Loucy (cell line): ENCODE measurements around the gene EFR3B.

ENCODE experiments used
- H2AFZ ChIP-seq: fragments of 200-600 bp; sonication (generic); 2 replicates; pipeline ENCODE4 v1.6.0; 2016; ENCODE audit warnings: antibody characterized with exemption, mild to moderate bottlenecking, low read length, moderate library complexity
- H3F3A ChIP-seq: fragments of 200-600 bp; 2 replicates; pipeline ENCODE4 v1.6.0; 2016; ENCODE audit warnings: antibody characterized with exemption, low read depth, mild to moderate bottlenecking
- H3K27me3 ChIP-seq: fragments of 200-600 bp; sonication (generic); 2 replicates; pipeline ENCODE4 v1.6.1; 2014; ENCODE audit warnings: low read length, mild to moderate bottlenecking; ENCODE audit not compliant: insufficient read depth, poor library complexity, severe bottlenecking
- H3K36me3 ChIP-seq: fragments of 200-600 bp; sonication (generic); 2 replicates; pipeline ENCODE4 v1.6.1; 2016; ENCODE audit warnings: low read length; ENCODE audit not compliant: insufficient read depth
- H3K4me1 ChIP-seq: fragments of 200-600 bp; sonication (generic); 2 replicates; pipeline ENCODE4 v1.5.1; 2014; ENCODE audit warnings: low read length, mild to moderate bottlenecking; ENCODE audit not compliant: insufficient read depth, poor library complexity, severe bottlenecking
- H3K4me2 ChIP-seq: fragments of 200-600 bp; sonication (generic); 2 replicates; pipeline ENCODE4 v1.6.0; 2014; ENCODE audit warnings: antibody characterized with exemption, low read length, low read depth, mild to moderate bottlenecking; ENCODE audit not compliant: poor library complexity, severe bottlenecking
- H3K4me3 ChIP-seq: fragments of 200-600 bp; sonication (generic); 2 replicates; pipeline ENCODE4 v1.5.1; 2014; ENCODE audit warnings: low read length, mild to moderate bottlenecking, mixed read lengths; ENCODE audit not compliant: poor library complexity, severe bottlenecking
- H3K79me2 ChIP-seq: fragments of 200-600 bp; sonication (generic); 2 replicates; pipeline ENCODE4 v1.6.1; 2014; ENCODE audit warnings: low read length; ENCODE audit not compliant: insufficient read depth
- H3K9ac ChIP-seq: fragments of 200-600 bp; sonication (generic); 2 replicates; pipeline ENCODE4 v1.6.0; 2014; ENCODE audit warnings: mild to moderate bottlenecking, low read depth, low read length, moderate library complexity; ENCODE audit not compliant: poor library complexity, severe bottlenecking
- H3K9me2 ChIP-seq: fragments of 200-600 bp; sonication (generic); replicated peaks from 2 replicates; pipeline ENCODE4 v1.6.1; 2016; ENCODE audit warnings: low read depth, low read length, mixed read lengths
- H3K9me3 ChIP-seq: fragments of 200-600 bp; sonication (generic); 2 replicates; pipeline ENCODE4 v1.6.1; 2014; ENCODE audit warnings: mild to moderate bottlenecking, antibody characterized with exemption, low read length, low read depth; ENCODE audit not compliant: insufficient read depth
- H4K20me1 ChIP-seq: fragments of 200-600 bp; sonication (generic); 2 replicates; pipeline ENCODE4 v1.6.0; 2014; ENCODE audit warnings: antibody characterized with exemption, low read length, mild to moderate bottlenecking; ENCODE audit not compliant: insufficient read depth, poor library complexity, severe bottlenecking
- EZH2phosphoT487 ChIP-seq: fragments of 200-600 bp; IDR thresholded peaks from 2 replicates; pipeline ENCODE4 v1.6.1; 2018; ENCODE audit warnings: antibody characterized with exemption, mild to moderate bottlenecking, moderate library complexity, borderline replicate concordance
- TF ChIP-seq, protein P1 (sequence below): fragments of 200-600 bp; sonication (generic); conservative IDR thresholded peaks from 2 replicates; pipeline ENCODE4 v1.5.1; 2014; ENCODE audit warnings: mild to moderate bottlenecking, antibody characterized with exemption, low read length

The EFR3B gene

DNA sequence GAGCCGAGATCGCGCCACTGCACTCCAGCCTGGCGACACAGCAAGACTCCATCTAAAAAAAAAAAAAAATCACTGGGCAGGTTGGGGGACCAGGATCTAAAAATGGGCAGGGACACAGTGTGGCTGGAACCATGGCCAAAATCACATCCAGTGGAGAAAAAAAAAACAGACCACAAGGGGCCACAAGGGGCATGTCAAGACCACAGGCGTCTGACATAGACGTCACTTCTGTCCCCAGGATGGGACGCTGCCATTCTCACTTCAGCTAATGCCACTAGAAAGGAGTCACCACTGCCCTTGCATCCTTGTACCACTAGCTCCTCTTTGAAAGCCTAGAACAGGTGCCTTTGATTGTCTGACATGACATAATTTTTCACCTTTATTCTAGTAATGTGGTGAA lies 129.0 kb downstream of the EFR3B start:
- H3K4me2 ChIP-seq, result no peak overlapping the region
- H3K9ac ChIP-seq, result no peak overlapping the region
- no peak for TF ChIP-seq EZH2phosphoT487
- TF ChIP-seq, protein P1, sequence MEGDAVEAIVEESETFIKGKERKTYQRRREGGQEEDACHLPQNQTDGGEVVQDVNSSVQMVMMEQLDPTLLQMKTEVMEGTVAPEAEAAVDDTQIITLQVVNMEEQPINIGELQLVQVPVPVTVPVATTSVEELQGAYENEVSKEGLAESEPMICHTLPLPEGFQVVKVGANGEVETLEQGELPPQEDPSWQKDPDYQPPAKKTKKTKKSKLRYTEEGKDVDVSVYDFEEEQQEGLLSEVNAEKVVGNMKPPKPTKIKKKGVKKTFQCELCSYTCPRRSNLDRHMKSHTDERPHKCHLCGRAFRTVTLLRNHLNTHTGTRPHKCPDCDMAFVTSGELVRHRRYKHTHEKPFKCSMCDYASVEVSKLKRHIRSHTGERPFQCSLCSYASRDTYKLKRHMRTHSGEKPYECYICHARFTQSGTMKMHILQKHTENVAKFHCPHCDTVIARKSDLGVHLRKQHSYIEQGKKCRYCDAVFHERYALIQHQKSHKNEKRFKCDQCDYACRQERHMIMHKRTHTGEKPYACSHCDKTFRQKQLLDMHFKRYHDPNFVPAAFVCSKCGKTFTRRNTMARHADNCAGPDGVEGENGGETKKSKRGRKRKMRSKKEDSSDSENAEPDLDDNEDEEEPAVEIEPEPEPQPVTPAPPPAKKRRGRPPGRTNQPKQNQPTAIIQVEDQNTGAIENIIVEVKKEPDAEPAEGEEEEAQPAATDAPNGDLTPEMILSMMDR, result no peak
- H3K27me3 ChIP-seq, result no peaks in the 10 kb centered on the region
- no peaks in the 10 kb centered on the region for H3K9me3 ChIP-seq
- no peaks in the 10 kb centered on the region for H3K79me2 ChIP-seq
- H3K4me3 ChIP-seq, result no peak overlapping the region
- H3K4me1 ChIP-seq, result no peaks in the 10 kb centered on the region
- H3K9me2 ChIP-seq, result no peaks in the 10 kb centered on the region
- no peaks in the 10 kb centered on the region for H3F3A ChIP-seq
- H3K36me3 ChIP-seq, result no peaks in the 10 kb centered on the region
- no peak overlapping the region for H2AFZ ChIP-seq
- H4K20me1 ChIP-seq, result no peaks in the 10 kb centered on the region

DNA sequence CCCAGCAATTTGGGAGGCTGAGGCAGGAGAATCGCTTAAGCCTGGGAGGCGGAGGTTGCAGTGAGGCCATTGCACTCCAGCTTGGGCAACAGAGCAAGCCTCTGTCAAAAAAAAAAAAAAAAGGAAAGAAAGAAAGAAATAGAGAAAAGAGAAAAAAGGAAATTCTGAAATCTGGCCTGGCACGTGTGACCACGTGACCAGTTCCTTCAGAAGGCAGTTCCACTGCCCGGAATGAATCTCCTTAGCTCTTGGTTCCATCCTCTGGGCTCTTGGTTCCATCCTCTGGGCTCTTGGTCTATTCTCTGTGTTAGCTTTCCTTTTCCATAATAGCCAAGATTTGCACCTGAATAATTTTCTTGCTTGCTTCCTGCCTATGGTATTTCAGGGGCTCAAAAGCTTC lies 131.8 kb downstream of the EFR3B start:
- H3K9me2 ChIP-seq, result no peaks in the 10 kb centered on the region
- TF ChIP-seq, protein P1, result no peak
- no peak for TF ChIP-seq EZH2phosphoT487
- no peaks in the 10 kb centered on the region for H3K9me3 ChIP-seq
- no peak overlapping the region for H3K4me3 ChIP-seq
- no peaks in the 10 kb centered on the region for H3K27me3 ChIP-seq
- H2AFZ ChIP-seq, result no peak overlapping the region
- no peak overlapping the region for H3K4me2 ChIP-seq
- H4K20me1 ChIP-seq, result no peaks in the 10 kb centered on the region
- H3K36me3 ChIP-seq, result no peaks in the 10 kb centered on the region
- H3F3A ChIP-seq, result no peaks in the 10 kb centered on the region
- H3K9ac ChIP-seq, result no peak overlapping the region
- no peaks in the 10 kb centered on the region for H3K4me1 ChIP-seq
- no peaks in the 10 kb centered on the region for H3K79me2 ChIP-seq

DNA sequence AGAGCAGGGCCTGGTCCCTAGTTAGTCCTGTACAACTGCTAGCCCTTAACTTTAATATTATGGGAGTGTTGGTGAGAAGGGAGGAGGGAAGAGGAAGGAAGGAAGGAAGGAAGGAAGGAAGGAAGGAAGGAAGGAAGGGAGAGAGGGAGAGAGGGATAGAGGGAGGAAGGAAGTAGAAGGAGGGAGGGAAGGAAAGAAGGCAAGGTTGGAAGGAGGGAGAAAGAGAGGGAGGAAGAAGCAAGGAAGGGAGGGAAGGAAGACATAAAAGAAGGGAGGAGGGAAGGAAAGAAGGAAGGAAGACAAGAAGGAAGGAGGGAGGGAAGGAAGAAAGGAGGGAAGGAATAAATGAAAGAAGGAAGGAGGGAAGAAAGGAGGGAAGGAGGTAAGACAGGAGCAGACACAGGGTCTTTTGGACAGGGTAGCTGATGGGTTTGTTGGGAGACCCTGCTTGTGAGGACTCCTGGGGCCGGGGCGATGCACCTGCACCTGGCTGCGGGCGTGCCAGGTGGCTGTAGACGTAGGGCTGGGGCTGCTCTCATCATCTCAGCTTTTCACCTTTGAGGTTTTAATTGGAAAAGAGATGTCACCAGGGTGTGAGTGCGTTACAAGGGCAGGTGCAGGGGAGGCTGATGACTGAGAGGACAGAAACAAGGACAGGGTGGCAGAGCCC lies 132.5 kb downstream of the EFR3B start:
- H3K9me3 ChIP-seq, result no peaks in the 10 kb centered on the region
- TF ChIP-seq, protein P1, result no peak
- no peak for TF ChIP-seq EZH2phosphoT487
- no peaks in the 10 kb centered on the region for H3K36me3 ChIP-seq
- no peaks in the 10 kb centered on the region for H3K9me2 ChIP-seq
- H3F3A ChIP-seq, result no peaks in the 10 kb centered on the region
- H3K4me2 ChIP-seq, result no peak overlapping the region
- H4K20me1 ChIP-seq, result no peaks in the 10 kb centered on the region
- no peak overlapping the region for H3K4me3 ChIP-seq
- no peaks in the 10 kb centered on the region for H3K4me1 ChIP-seq
- H2AFZ ChIP-seq, result no peak overlapping the region
- no peaks in the 10 kb centered on the region for H3K27me3 ChIP-seq
- no peak overlapping the region for H3K9ac ChIP-seq
- no peaks in the 10 kb centered on the region for H3K79me2 ChIP-seq
